ENCODE measurements around the gene DMPK. TPM values are rescaled to one million over a fixed set of nuclear protein-coding genes. Genes with fewer than 3 reads are reported as not detected.
A peak's percentile ranks its signal among the peaks of the same experiment; 100 is the strongest.

The DMPK gene
- total and polyA plus RNA-seq, 8 donors, result 27.0 to 293 (median 39.5) TPM

GRCh38 chr19:45777395-45777961 is 4.8 kb downstream of the DMPK start:
- peaks cover 10 to 27% (median 13%) of the 10 kb centered on the region in 3 donors for H3K4me1 ChIP-seq
- intact Hi-C loops (cut with DNase I), result no loop called here
- no peaks in the 10 kb centered on the region for H3K9me3 ChIP-seq
- no peak overlapping the region for H3K4me3 ChIP-seq
- H3K27me3 ChIP-seq, result no peaks in the 10 kb centered on the region
- peak in 4 of 6 donors; percentile 14 to 78 (median 46) for DNase-seq
- no peak overlapping the region for H3K27ac ChIP-seq
- H3K36me3 ChIP-seq, result peaks cover 0 to 25% (median 16%) of the 10 kb centered on the region in 3 donors
- TF ChIP-seq CTCF (IDR thresholded peaks at IDR 0.05), result no peak
- 93% methylated on average over 34 of the region's 34 CpGs for WGBS, 2 donors
- FAIRE-seq, result no peak
- ATAC-seq, result no peak

GRCh38 chr19:45774765-45775164 is 7.5 kb downstream of the DMPK start:
- FAIRE-seq (no peak), ATAC-seq (no peak), DNase-seq (peak in 5 of 6 donors; percentile 35 to 76 (median 61))
- peak overlapping the region in 1 of 4 donors; percentile 8 for H3K27ac ChIP-seq
- intact Hi-C loops (cut with DNase I), result no loop called here
- H3K4me3 ChIP-seq, result no peak overlapping the region
- 85 to 86% methylated on average over 9 of the region's 9 CpGs for WGBS, 2 donors
- no peaks in the 10 kb centered on the region for H3K27me3 ChIP-seq
- H3K4me1 ChIP-seq, result peaks cover 15 to 26% (median 19%) of the 10 kb centered on the region in 3 donors
- no peaks in the 10 kb centered on the region for H3K9me3 ChIP-seq
- TF ChIP-seq CTCF (IDR thresholded peaks at IDR 0.05), result no peak
- peaks cover 0 to 25% (median 16%) of the 10 kb centered on the region in 3 donors for H3K36me3 ChIP-seq

GRCh38 chr19:45773384-45773783 is 8.9 kb downstream of the DMPK start:
- peak in 1 of 4 donors; percentile 2 for ATAC-seq
- no peak for FAIRE-seq
- Histone ChIP-seq H3K4me1 (peaks cover 15 to 21% (median 19%) of the 10 kb centered on the region in 3 donors), H3K4me3 (no peak overlapping the region), H3K27ac (peak overlapping the region; percentile 91 to 97 (median 94)), H3K9me3 (no peaks in the 10 kb centered on the region), H3K27me3 (no peaks in the 10 kb centered on the region), H3K36me3 (peaks cover 0 to 23% (median 16%) of the 10 kb centered on the region in 3 donors)
- WGBS, 2 donors, result 0 to 8% methylated on average over 2 of the region's 2 CpGs
- peak in 4 of 6 donors; percentile 72 to 87 (median 82) for DNase-seq
- intact Hi-C loops (cut with DNase I), result no loop called here
- no peak for TF ChIP-seq CTCF (IDR thresholded peaks at IDR 0.05)

- TF ChIP-seq CTCF (IDR thresholded peaks at IDR 0.05), result no peak
- Histone ChIP-seq H3K36me3 (peaks cover 0 to 18% (median 12%) of the 10 kb centered on the region in 3 donors), H3K9me3 (no peaks in the 10 kb centered on the region), H3K4me1 (peaks cover 15 to 21% (median 19%) of the 10 kb centered on the region in 3 donors), H3K27ac (peak overlapping the region; percentile 91 to 97 (median 94)), H3K27me3 (no peaks in the 10 kb centered on the region), H3K4me3 (peak overlapping the region in 1 of 4 donors; percentile 96)
- intact Hi-C loops (cut with DNase I), result no loop called here
- 58 to 61% methylated on average over 3 of the region's 3 CpGs for WGBS, 2 donors
- ATAC-seq, result no peak
- peak in 4 of 6 donors; percentile 47 to 62 (median 54) for DNase-seq
- FAIRE-seq, result no peak
These were observed 9.4 kb downstream of the DMPK start for GRCh38 chr19:45772912-45773311.

All from pancreas (tissue), 10 donors.